Adrenal gland (tissue), 5 donors: ENCODE data around the gene B3GLCT.

Experiments used
- CTCF ChIP-seq, 6 experiments: fragments of 450-650 bp in 4 of 6; fragments of 200-600 bp in 2 of 6; sonication (generic) in 1 of 6; IDR thresholded peaks; 1 replicate in 5 of 6; 2 replicates in 1 of 6; pipeline versions ENCODE4 v1.5.1 to v1.8.0; 2016 to 2021; ENCODE audit warnings: antibody characterized with exemption in 6 of 6, mild to moderate bottlenecking in 2 of 6, moderate library complexity in 1 of 6
- POLR2A ChIP-seq, 2 donors: fragments of 450-650 bp; IDR thresholded peaks; one replicate each; pipeline ENCODE4 v1.6.1; 2017; ENCODE audit warnings: antibody characterized with exemption in 2 of 2, mild to moderate bottlenecking in 2 of 2, moderate library complexity in 1 of 2
- donor health status: DM: no; HTN: no; CAD: no.

- TF ChIP-seq CTCF (IDR thresholded peaks at IDR 0.05) (peak in 5 of 6 experiments; percentile 15 to 97 (median 90)), POLR2A (IDR thresholded peaks at IDR 0.05) (peak in 1 of 2 donors; percentile 47)
Measured at GRCh38 chr13:31199849-31200636, at the start of gene B3GLCT.
